Naive B cell (primary cell): ENCODE results near the gene XRCC4. TPM values are rescaled to one million over a fixed set of nuclear protein-coding genes. Genes with fewer than 3 reads are reported as not detected.
A peak's percentile ranks its signal among the peaks of the same experiment; 100 is the strongest.

ENCODE experiments used
- ATAC-seq, 2 donors: fragments of 150-1000 bp; cut with Tn5 transposase; 2 replicates each; pipeline ENCODE4 v1.10.0; 2021; ENCODE audit warnings: low read depth in 2 of 2, mild to moderate bottlenecking in 2 of 2, moderate library complexity in 2 of 2
- DNase-seq: peaks from one replicate; pipeline ENCODE4 v3.0.0; 2022
- H3K27ac Mint-ChIP-seq, 6 donors: one replicate each; pipeline ENCODE4 v1.8.0; 2020 to 2022; ENCODE audit warnings: mild to moderate bottlenecking in 6 of 6, mixed read lengths in 6 of 6, moderate library complexity in 5 of 6, inconsistent platforms in 2 of 6
- H3K27me3 Mint-ChIP-seq, 3 donors: one replicate each; pipeline ENCODE4 v1.8.0; 2021 to 2022; ENCODE audit warnings: mixed read lengths in 3 of 3, mild to moderate bottlenecking in 1 of 3
- H3K36me3 Mint-ChIP-seq, 2 donors: one replicate each; pipeline ENCODE4 v1.8.0; 2020 to 2022; ENCODE audit warnings: mixed read lengths in 2 of 2, inconsistent platforms in 1 of 2, mild to moderate bottlenecking in 1 of 2
- H3K4me1 Mint-ChIP-seq, 3 donors: one replicate each; pipeline ENCODE4 v1.8.0; 2020 to 2022; ENCODE audit warnings: mixed read lengths in 3 of 3, inconsistent platforms in 1 of 3, mild to moderate bottlenecking in 1 of 3, moderate library complexity in 1 of 3
- H3K4me3 Mint-ChIP-seq, 8 donors: one replicate each; pipeline ENCODE4 v1.8.0; 2020 to 2022; ENCODE audit warnings: mild to moderate bottlenecking in 8 of 8, mixed read lengths in 8 of 8, moderate library complexity in 8 of 8, inconsistent platforms in 2 of 8
- H3K9me3 Mint-ChIP-seq, 7 donors: one replicate each; pipeline ENCODE4 v1.8.0; 2020 to 2022; ENCODE audit warnings: mixed read lengths in 7 of 7, mild to moderate bottlenecking in 5 of 7, inconsistent platforms in 2 of 7, moderate library complexity in 1 of 7
- polyA plus RNA-seq, 6 donors: library from polyadenylated mRNA; unstranded; fragments of 300-500 nt; fragmentation: Illumina TruSeq; gene quantifications; one replicate each; pipeline ENCODE4 v1.2.3, GENCODE V29; 2021; ENCODE audit warnings: low read depth in 6 of 6

The XRCC4 gene
- polyA plus RNA-seq, 6 donors from 2014 or later = 7.8 to 9.9 (median 9.3) TPM

DNA sequence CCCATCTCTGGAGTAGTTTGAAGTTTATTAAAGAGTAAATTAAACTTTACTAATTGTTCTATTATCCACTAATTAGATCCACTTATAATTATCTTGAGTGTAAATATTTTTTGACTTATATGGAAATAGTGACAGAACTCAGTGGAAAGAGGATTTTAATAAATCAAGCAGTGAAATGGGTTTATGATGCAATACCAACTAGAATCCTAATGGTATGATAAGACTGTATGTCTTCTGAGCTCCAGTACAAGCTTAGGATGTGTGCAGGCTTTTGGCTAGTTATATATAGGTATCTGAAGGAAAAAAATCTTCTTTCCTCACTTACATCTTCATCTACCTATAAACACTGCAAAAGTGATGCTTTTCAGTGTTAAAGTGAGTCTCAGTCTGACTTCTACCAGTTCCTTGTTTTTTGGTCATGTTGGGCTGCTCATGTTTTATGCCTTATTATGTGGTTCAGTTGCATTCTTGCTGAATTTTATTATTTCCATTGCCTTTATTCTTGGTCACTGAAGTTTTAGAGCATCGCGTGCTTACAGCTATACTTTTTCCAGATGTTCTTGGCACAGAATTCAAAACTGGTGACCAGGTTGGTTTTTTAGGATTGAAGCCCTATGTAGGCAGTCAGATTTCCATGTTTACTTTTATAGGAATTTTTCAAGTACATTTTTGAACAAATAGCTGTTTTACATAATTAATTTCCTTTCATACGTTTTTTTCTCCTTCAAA lies 30.5 kb downstream of the XRCC4 start:
- Mint-ChIP-seq H3K27ac (peak overlapping the region in 2 of 6 donors; percentile 56 to 76), H3K4me3 (no peak overlapping the region), H3K27me3 (no peaks in the 10 kb centered on the region), H3K4me1 (no peaks in the 10 kb centered on the region), H3K36me3 (peaks cover 8 to 38% of the 10 kb centered on the region in 2 donors), H3K9me3 (peaks cover 0 to 9% (median 8%) of the 10 kb centered on the region in 7 donors)
- ATAC-seq (no peak), DNase-seq (no peak)

- no peak overlapping the region for H3K27ac Mint-ChIP-seq
- no peak for DNase-seq
- ATAC-seq = no peak
- no peaks in the 10 kb centered on the region for H3K4me1 Mint-ChIP-seq
- no peak overlapping the region for H3K4me3 Mint-ChIP-seq
- H3K36me3 Mint-ChIP-seq = peaks cover 14 to 38% of the 10 kb centered on the region in 2 donors
- H3K27me3 Mint-ChIP-seq = no peaks in the 10 kb centered on the region
- H3K9me3 Mint-ChIP-seq = peaks cover 0 to 22% (median 16%) of the 10 kb centered on the region in 7 donors
These were observed 32.0 kb downstream of the XRCC4 start for GRCh38 chr5:83109380-83109779.

DNA sequence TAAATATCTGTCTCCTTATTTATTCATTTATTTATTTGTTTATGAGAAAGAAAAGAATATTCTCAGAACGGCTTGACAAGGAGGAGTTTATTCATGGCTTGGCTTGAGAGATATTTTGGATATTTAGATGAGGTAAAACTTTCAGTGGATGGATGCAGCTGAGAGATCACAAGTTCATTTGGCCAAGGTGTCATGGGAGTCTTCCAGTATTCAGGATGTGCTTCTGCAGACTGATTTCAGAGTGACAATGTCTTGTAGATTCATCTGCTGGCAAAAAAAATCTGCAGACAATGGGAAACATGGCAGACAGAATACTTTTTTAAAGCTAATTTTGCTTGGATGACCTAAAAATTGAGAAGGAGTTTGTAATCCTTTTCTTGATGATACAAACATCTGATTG lies 38.5 kb downstream of the XRCC4 start:
- Mint-ChIP-seq H3K27ac (no peak overlapping the region), H3K9me3 (peaks cover 0 to 35% (median 30%) of the 10 kb centered on the region in 7 donors), H3K27me3 (no peaks in the 10 kb centered on the region), H3K4me1 (no peaks in the 10 kb centered on the region), H3K4me3 (no peak overlapping the region), H3K36me3 (peaks cover 23 to 44% of the 10 kb centered on the region in 2 donors)
- ATAC-seq = no peak
- no peak for DNase-seq

DNA sequence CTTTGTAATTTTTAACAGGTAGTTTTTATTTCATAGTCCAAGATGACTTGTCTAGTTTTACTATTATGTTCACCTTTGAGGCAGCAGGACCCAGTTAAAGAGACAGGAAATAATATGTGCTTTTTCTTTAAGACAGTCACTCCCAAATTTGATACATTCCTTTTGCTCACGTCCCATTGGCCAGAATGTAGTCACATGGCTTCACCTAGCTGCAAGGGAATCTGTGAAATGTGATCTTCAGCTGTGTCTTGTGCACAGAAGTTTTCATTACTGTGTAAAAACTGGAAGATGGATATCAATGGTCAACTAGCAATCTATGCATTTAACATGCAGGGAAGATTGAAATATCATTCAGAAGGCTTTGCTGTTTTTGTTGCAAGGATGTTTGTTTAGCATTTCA lies 41.1 kb downstream of the XRCC4 start:
- H3K4me1 Mint-ChIP-seq = no peaks in the 10 kb centered on the region
- peaks cover 11 to 28% of the 10 kb centered on the region in 2 donors for H3K36me3 Mint-ChIP-seq
- ATAC-seq (no peak), DNase-seq (no peak)
- no peak overlapping the region for H3K4me3 Mint-ChIP-seq
- peaks cover 0 to 21% (median 16%) of the 10 kb centered on the region in 7 donors for H3K9me3 Mint-ChIP-seq
- H3K27me3 Mint-ChIP-seq = no peaks in the 10 kb centered on the region
- H3K27ac Mint-ChIP-seq = no peak overlapping the region

- H3K9me3 Mint-ChIP-seq = peaks cover 0 to 21% (median 14%) of the 10 kb centered on the region in 7 donors
- DNase-seq (no peak), ATAC-seq (no peak)
- H3K27me3 Mint-ChIP-seq = no peaks in the 10 kb centered on the region
- peaks cover 11 to 28% of the 10 kb centered on the region in 2 donors for H3K36me3 Mint-ChIP-seq
- H3K27ac Mint-ChIP-seq = no peak overlapping the region
- H3K4me3 Mint-ChIP-seq = no peak overlapping the region
- H3K4me1 Mint-ChIP-seq = no peaks in the 10 kb centered on the region
These were observed 41.6 kb downstream of the XRCC4 start for GRCh38 chr5:83118976-83119375.

- no peak for ATAC-seq
- Mint-ChIP-seq H3K4me1 (no peaks in the 10 kb centered on the region), H3K4me3 (no peak overlapping the region), H3K9me3 (peaks cover 0 to 26% (median 20%) of the 10 kb centered on the region in 7 donors), H3K27ac (no peak overlapping the region), H3K36me3 (peaks cover 0 to 20% of the 10 kb centered on the region in 2 donors), H3K27me3 (no peaks in the 10 kb centered on the region)
- no peak for DNase-seq
These were observed 47.2 kb downstream of the XRCC4 start for GRCh38 chr5:83124593-83124992.

GRCh38 chr5:83125560-83125959 lies 48.2 kb downstream of the XRCC4 start:
- no peak overlapping the region for H3K4me3 Mint-ChIP-seq
- no peak for ATAC-seq
- peaks cover 1 to 16% of the 10 kb centered on the region in 2 donors for H3K36me3 Mint-ChIP-seq
- H3K4me1 Mint-ChIP-seq = no peaks in the 10 kb centered on the region
- H3K27ac Mint-ChIP-seq = peak overlapping the region in 1 of 6 donors; percentile 23
- H3K9me3 Mint-ChIP-seq = peaks cover 0 to 33% (median 23%) of the 10 kb centered on the region in 7 donors
- DNase-seq = no peak
- H3K27me3 Mint-ChIP-seq = no peaks in the 10 kb centered on the region

DNA sequence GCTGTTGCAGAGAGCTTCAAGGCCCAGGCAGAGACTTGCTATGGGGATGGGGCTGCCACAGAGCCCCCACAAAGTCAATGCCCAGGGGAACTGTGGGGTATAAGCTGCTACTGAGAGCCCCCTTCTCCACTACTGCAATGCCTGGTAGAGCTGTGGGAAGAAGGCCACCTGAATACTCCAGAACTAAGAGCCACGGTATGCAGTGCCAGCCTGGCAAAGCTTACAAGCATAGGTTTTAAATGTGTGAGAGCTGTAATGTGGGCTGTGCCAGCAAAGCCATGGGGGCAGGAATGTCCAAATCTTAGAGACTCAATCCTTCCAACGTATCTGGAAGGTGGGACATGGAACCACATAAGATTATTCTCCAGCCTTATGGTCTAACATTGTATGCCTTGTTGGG lies 49.2 kb downstream of the XRCC4 start:
- Mint-ChIP-seq H3K36me3 (peaks cover 11 to 15% of the 10 kb centered on the region in 2 donors), H3K4me3 (no peak overlapping the region), H3K27me3 (no peaks in the 10 kb centered on the region), H3K27ac (no peak overlapping the region), H3K4me1 (no peaks in the 10 kb centered on the region), H3K9me3 (peaks cover 4 to 38% (median 23%) of the 10 kb centered on the region in 7 donors)
- DNase-seq = no peak
- no peak for ATAC-seq

GRCh38 chr5:83133797-83134196 lies 56.5 kb downstream of the XRCC4 start:
- Mint-ChIP-seq H3K27me3 (no peaks in the 10 kb centered on the region), H3K4me1 (peaks cover 0 to 6% (median 0%) of the 10 kb centered on the region in 3 donors), H3K36me3 (peaks cover 30 to 43% of the 10 kb centered on the region in 2 donors), H3K9me3 (peaks cover 4 to 43% (median 30%) of the 10 kb centered on the region in 7 donors), H3K4me3 (no peak overlapping the region), H3K27ac (no peak overlapping the region)
- ATAC-seq (no peak), DNase-seq (no peak)

DNA sequence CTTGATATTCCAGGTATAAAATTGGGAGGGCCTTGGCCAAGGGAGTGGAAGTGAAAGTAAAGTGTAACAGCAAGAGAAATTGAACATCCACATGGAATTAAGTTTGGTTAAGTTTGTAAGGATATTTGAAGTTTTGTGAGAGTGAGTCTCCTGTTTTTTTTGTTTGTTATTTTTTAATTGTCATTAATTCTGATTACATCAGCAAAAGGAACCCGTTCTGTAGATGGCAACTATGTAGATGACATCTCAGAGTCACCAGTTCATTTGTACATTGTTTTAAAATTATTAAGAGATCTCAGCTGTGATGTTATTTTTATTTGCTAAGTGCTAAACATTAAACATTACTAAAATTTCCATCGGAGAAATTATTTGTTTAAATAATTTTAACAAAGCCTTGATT lies 65.2 kb downstream of the XRCC4 start:
- Mint-ChIP-seq H3K27ac (peak overlapping the region in 1 of 6 donors; percentile 71), H3K9me3 (peaks cover 0 to 6% (median 2%) of the 10 kb centered on the region in 7 donors), H3K27me3 (no peaks in the 10 kb centered on the region), H3K4me3 (no peak overlapping the region), H3K36me3 (peaks cover 0 to 16% of the 10 kb centered on the region in 2 donors), H3K4me1 (no peaks in the 10 kb centered on the region)
- no peak for ATAC-seq
- DNase-seq = no peak

- peaks cover 0 to 16% of the 10 kb centered on the region in 2 donors for H3K36me3 Mint-ChIP-seq
- no peaks in the 10 kb centered on the region for H3K4me1 Mint-ChIP-seq
- H3K9me3 Mint-ChIP-seq = peaks cover 0 to 6% (median 2%) of the 10 kb centered on the region in 7 donors
- H3K27me3 Mint-ChIP-seq = no peaks in the 10 kb centered on the region
- no peak for DNase-seq
- H3K4me3 Mint-ChIP-seq = no peak overlapping the region
- no peak for ATAC-seq
- H3K27ac Mint-ChIP-seq = no peak overlapping the region
These were observed 67.9 kb downstream of the XRCC4 start for GRCh38 chr5:83145241-83145640.

DNA sequence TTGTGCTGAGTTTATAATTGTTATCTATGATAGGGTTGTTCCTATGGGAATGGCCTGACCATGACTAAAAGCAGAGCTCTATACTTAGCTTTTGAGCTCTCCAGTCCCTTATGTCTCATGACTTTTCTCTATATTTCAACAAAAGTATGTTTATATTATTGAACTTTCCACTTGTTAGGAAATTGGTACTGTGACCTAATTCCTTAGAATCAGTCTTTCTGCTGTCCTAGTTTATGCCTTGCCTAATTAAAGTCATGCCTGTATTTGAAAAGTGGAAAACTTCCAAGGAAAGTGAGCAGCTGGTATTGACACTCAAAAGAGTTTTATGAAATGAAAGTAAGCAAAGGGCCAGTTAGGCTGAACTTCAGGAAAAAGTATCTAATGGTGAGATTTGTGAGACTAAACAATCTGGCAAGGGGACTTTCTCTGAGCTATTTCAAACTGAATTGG lies 68.6 kb downstream of the XRCC4 start:
- ATAC-seq (no peak), DNase-seq (no peak)
- peaks cover 0 to 12% of the 10 kb centered on the region in 2 donors for H3K36me3 Mint-ChIP-seq
- H3K4me1 Mint-ChIP-seq = no peaks in the 10 kb centered on the region
- no peaks in the 10 kb centered on the region for H3K27me3 Mint-ChIP-seq
- no peak overlapping the region for H3K4me3 Mint-ChIP-seq
- peaks cover 0 to 6% (median 2%) of the 10 kb centered on the region in 7 donors for H3K9me3 Mint-ChIP-seq
- no peak overlapping the region for H3K27ac Mint-ChIP-seq

- peaks cover 0 to 6% (median 2%) of the 10 kb centered on the region in 7 donors for H3K9me3 Mint-ChIP-seq
- H3K27me3 Mint-ChIP-seq = no peaks in the 10 kb centered on the region
- no peak for ATAC-seq
- DNase-seq = no peak
- H3K4me1 Mint-ChIP-seq = no peaks in the 10 kb centered on the region
- H3K36me3 Mint-ChIP-seq = peaks cover 0 to 7% of the 10 kb centered on the region in 2 donors
- no peak overlapping the region for H3K4me3 Mint-ChIP-seq
- no peak overlapping the region for H3K27ac Mint-ChIP-seq
These were observed 69.1 kb downstream of the XRCC4 start for GRCh38 chr5:83146441-83146840.

GRCh38 chr5:83147593-83147992 lies 70.2 kb downstream of the XRCC4 start:
- no peak overlapping the region for H3K27ac Mint-ChIP-seq
- no peak overlapping the region for H3K4me3 Mint-ChIP-seq
- H3K4me1 Mint-ChIP-seq = no peaks in the 10 kb centered on the region
- H3K27me3 Mint-ChIP-seq = no peaks in the 10 kb centered on the region
- ATAC-seq (no peak), DNase-seq (no peak)
- peaks cover 0 to 6% of the 10 kb centered on the region in 2 donors for H3K36me3 Mint-ChIP-seq
- peaks cover 0 to 6% (median 2%) of the 10 kb centered on the region in 7 donors for H3K9me3 Mint-ChIP-seq
